ENCODE results near the gene ULK1. TPM values are rescaled to one million over a fixed set of nuclear protein-coding genes. Genes with fewer than 3 reads are reported as not detected.
"Not testable (repeated sequence)": the region's sequence is repeated elsewhere in the genome, so short reads cannot be mapped to it uniquely, and the experiment has no call there.

ULK1 gene
- total RNA-seq, 1 donor from 2014 or later: 4.9 TPM

DNA sequence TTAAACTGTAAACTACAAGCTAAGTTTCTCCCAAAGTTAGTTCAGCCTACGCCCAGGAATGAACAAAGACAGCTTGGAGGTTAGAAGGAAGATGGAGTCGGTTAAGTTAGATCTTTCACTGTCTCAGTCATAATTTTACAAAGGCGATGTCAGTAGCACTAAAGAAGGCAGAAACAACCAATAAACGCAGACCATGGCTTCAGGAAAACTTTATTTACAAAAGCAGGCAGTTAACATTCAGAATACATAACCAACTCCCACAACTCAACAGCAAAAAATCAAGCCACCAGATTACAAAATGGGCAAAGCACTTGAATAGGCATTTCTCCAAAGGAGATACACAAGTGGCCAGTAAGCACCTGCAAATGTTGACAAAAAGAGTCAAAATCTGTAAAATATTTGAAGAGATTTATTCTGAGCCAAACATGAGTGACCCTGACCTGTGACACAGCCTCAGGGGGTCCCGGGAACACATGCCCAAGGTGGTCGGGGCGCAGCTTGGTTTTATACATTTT, 8.8 kb upstream of the ULK1 start:
- Mint-ChIP-seq H3K9me3 (peaks cover 10% of the 10 kb centered on the region), H3K4me1 (peaks cover 2% of the 10 kb centered on the region), H3K27ac (no peak overlapping the region), H3K4me3 (no peak overlapping the region), H3K27me3 (ENCODE audit: insufficient read depth, low read depth) (peaks cover 9% of the 10 kb centered on the region), H3K36me3 (no peaks in the 10 kb centered on the region)
- Histone ChIP-seq H3K9me3 (ENCODE audit: low read depth) (no peaks in the 10 kb centered on the region), H3K79me2 (ENCODE audit: low read depth) (no peaks in the 10 kb centered on the region), H3K27ac (no peak overlapping the region), H3K4me3 (no peak overlapping the region), H4K20me1 (ENCODE audit: low read depth) (no peaks in the 10 kb centered on the region), H3K36me3 (no peaks in the 10 kb centered on the region), H3K27me3 (no peaks in the 10 kb centered on the region), H3F3A (ENCODE audit: low read depth) (no peaks in the 10 kb centered on the region), H2AFZ (replicated peaks) (no peak overlapping the region), H3K4me1 (no peaks in the 10 kb centered on the region), H3K4me2 (no peak overlapping the region), H3K9ac (no peak overlapping the region)
- TF ChIP-seq EZH2phosphoT487 (IDR thresholded peaks at IDR 0.05) (no peak), EZH2 (IDR thresholded peaks at IDR 0.05) (no peak)
- TF ChIP-seq, protein P1, sequence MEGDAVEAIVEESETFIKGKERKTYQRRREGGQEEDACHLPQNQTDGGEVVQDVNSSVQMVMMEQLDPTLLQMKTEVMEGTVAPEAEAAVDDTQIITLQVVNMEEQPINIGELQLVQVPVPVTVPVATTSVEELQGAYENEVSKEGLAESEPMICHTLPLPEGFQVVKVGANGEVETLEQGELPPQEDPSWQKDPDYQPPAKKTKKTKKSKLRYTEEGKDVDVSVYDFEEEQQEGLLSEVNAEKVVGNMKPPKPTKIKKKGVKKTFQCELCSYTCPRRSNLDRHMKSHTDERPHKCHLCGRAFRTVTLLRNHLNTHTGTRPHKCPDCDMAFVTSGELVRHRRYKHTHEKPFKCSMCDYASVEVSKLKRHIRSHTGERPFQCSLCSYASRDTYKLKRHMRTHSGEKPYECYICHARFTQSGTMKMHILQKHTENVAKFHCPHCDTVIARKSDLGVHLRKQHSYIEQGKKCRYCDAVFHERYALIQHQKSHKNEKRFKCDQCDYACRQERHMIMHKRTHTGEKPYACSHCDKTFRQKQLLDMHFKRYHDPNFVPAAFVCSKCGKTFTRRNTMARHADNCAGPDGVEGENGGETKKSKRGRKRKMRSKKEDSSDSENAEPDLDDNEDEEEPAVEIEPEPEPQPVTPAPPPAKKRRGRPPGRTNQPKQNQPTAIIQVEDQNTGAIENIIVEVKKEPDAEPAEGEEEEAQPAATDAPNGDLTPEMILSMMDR (IDR thresholded peaks at IDR 0.05): no peak
- no peak for DNase-seq (ENCODE audit: low spot score)

DNA sequence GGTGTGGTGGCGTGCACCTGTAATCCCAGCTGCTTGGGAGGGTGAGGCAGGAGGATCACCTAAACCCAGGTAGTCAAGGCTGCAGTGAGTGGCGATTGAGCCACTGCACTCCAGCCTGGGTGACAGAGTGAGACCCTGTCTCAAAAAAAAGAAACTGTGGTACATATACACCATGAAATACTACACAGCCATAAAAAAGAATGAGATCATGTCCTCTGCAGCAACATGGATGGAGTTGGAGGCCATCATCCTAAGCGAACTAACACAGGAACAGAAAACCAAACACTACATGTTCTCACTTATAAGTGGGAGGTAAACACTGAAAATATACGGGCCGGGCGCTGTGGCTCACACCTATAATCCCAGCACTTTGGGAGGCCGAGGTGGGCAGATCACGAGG, 2.7 kb upstream of the ULK1 start:
- not testable (repeated sequence) for H3K9ac ChIP-seq; H3K27me3 ChIP-seq; H3K9me3 ChIP-seq (ENCODE audit: low read depth); H3K27ac ChIP-seq; H3K4me3 Mint-ChIP-seq; H3K27ac Mint-ChIP-seq; H3K4me3 ChIP-seq; H3K36me3 Mint-ChIP-seq; H3K9me3 Mint-ChIP-seq; H3F3A ChIP-seq (ENCODE audit: low read depth); H3K4me2 ChIP-seq; DNase-seq (ENCODE audit: low spot score); H3K36me3 ChIP-seq; H3K4me1 ChIP-seq; H2AFZ ChIP-seq (replicated peaks)
- H3K27me3 Mint-ChIP-seq (ENCODE audit: insufficient read depth, low read depth): peaks cover 11% of the 10 kb centered on the region
- Histone ChIP-seq H3K79me2 (ENCODE audit: low read depth) (peaks cover 16% of the 10 kb centered on the region), H4K20me1 (ENCODE audit: low read depth) (peaks cover 18% of the 10 kb centered on the region)
- H3K4me1 Mint-ChIP-seq: peaks cover 11% of the 10 kb centered on the region

DNA sequence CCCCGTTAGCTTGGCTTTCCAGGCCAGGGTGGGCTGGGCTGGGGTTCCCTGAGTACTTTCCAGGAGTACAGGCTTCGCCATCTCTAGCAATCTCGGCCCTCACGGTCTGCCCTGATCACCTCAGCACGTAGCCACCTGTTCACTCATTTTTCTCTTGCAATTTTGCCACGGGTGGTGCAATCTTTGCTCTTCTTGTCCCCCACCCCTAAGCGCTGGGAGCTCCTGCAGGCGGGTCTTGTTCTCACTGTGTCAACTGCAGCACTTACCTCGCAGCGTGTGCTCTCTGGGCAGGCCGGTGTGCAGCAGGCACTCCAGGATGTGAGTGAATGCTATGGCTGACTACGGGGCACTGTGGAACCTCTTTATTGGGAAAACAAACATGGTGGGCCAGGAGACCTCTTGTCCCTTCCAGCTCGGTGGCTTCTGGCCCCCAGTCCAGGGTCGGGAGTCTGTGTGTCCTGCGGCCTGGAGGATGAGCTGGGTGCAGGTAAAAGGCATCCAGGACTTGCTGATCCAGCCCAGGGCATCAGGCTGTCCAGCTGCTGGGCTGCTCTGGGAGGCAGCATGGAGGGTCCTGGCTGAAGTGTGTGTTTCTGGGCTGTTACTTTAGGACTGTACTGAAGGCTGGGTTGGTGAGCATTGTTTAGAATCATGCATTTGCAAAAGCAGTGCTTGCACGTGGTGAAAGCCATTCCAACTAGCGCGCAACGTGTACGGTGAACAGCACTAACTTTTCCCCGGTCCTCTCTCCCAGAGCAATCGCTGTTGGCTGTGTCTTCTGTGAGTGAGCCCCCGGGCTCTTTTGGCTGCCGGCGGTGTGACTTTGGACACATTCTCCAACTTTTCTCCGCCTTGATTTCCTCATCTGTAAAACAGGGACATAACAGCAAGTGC, 1.5 kb upstream of the ULK1 start:
- Histone ChIP-seq H2AFZ (replicated peaks) (peak overlapping the region; percentile 26), H3F3A (ENCODE audit: low read depth) (peaks cover 8% of the 10 kb centered on the region)
- no peak for DNase-seq (ENCODE audit: low spot score)

More for the DNA sequence above, 1.5 kb upstream of the ULK1 start:
- TF ChIP-seq EZH2 (IDR thresholded peaks at IDR 0.05) (no peak), EZH2phosphoT487 (IDR thresholded peaks at IDR 0.05) (no peak)
- TF ChIP-seq, protein P1 (IDR thresholded peaks at IDR 0.05): no peak
- Histone ChIP-seq H3K9ac (no peak overlapping the region), H3K4me2 (no peak overlapping the region), H3K79me2 (ENCODE audit: low read depth) (peaks cover 26% of the 10 kb centered on the region), H3K27ac (no peak overlapping the region), H3K9me3 (ENCODE audit: low read depth) (no peaks in the 10 kb centered on the region), H3K4me3 (no peak overlapping the region), H3K4me1 (peaks cover 9% of the 10 kb centered on the region), H3K27me3 (no peaks in the 10 kb centered on the region), H3K36me3 (no peaks in the 10 kb centered on the region), H4K20me1 (ENCODE audit: low read depth) (peaks cover 30% of the 10 kb centered on the region)
- peak overlapping the region; percentile 86 for H3K27ac Mint-ChIP-seq
- H3K9me3 Mint-ChIP-seq: no peaks in the 10 kb centered on the region
- no peaks in the 10 kb centered on the region for H3K36me3 Mint-ChIP-seq
- H3K4me3 Mint-ChIP-seq: peak overlapping the region; percentile 71
- peaks cover 11% of the 10 kb centered on the region for H3K27me3 Mint-ChIP-seq (ENCODE audit: insufficient read depth, low read depth)
- peaks cover 15% of the 10 kb centered on the region for H3K4me1 Mint-ChIP-seq
